Fibroblast of mammary gland (primary cell): ENCODE results near the gene NCOA3.
"Not testable (repeated sequence)": the region's sequence is repeated elsewhere in the genome, so short reads cannot be mapped to it uniquely, and the experiment has no call there.

ENCODE experiments used
- DNase-seq: peaks from one replicate; pipeline ENCODE4 v3.0.0-alpha.2; 2010; ENCODE audit warnings: low read depth
- H3K4me3 ChIP-seq: 2 replicates; pipeline ENCODE4 v1.5.1; 2011; ENCODE audit warnings: low read depth, mild to moderate bottlenecking, low read length, moderate library complexity; ENCODE audit not compliant: control insufficient read depth
- TF ChIP-seq, protein P1 (sequence below): conservative IDR thresholded peaks from 2 replicates; pipeline ENCODE4 v1.5.1; 2011; ENCODE audit warnings: low read depth, low read length, inconsistent platforms; ENCODE audit not compliant: control insufficient read depth, insufficient read depth

The NCOA3 gene

DNA sequence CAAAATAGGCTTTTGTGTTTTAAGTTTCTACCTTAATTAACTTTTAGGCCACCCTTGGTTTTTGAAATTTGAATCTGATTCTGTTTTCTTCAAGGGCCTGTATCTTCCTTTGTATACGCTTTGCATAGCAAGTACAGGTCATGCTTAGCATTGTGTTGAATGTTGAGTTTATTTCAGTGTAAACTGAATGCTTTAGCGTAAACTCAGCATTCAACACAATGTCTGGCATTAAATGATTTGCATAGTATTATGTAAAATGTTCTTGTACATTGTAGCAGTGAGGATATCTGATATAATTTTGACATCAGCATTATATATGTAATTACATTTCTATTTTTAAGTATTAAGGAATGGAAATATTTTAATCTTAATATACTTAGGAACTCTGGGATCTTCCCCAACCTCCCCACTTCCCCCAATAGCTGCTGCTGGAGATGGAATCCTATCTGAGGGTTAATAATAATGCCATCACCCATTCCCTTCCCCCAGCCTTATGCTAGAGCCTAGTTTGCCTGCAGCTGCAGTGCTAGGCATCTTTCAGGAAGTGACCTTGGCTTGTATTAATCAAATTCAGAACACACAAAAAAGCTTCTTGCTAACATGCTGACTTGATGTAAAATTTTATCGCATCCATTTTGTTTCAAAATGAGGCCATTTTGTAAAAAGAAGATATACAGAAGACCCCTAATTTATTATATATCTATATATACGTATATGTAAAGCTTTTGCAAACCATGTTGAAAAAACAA, 73.1 kb downstream of the NCOA3 start:
- peak; percentile 45 for DNase-seq
- H3K4me3 ChIP-seq, result no peak overlapping the region
- TF ChIP-seq, protein P1, sequence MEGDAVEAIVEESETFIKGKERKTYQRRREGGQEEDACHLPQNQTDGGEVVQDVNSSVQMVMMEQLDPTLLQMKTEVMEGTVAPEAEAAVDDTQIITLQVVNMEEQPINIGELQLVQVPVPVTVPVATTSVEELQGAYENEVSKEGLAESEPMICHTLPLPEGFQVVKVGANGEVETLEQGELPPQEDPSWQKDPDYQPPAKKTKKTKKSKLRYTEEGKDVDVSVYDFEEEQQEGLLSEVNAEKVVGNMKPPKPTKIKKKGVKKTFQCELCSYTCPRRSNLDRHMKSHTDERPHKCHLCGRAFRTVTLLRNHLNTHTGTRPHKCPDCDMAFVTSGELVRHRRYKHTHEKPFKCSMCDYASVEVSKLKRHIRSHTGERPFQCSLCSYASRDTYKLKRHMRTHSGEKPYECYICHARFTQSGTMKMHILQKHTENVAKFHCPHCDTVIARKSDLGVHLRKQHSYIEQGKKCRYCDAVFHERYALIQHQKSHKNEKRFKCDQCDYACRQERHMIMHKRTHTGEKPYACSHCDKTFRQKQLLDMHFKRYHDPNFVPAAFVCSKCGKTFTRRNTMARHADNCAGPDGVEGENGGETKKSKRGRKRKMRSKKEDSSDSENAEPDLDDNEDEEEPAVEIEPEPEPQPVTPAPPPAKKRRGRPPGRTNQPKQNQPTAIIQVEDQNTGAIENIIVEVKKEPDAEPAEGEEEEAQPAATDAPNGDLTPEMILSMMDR, result no peak

GRCh38 chr20:47576516-47577033, 74.9 kb downstream of the NCOA3 start:
- H3K4me3 ChIP-seq, result no peak overlapping the region
- TF ChIP-seq, protein P1, result no peak
- peak; percentile 85 for DNase-seq

GRCh38 chr20:47577314-47577713, 75.6 kb downstream of the NCOA3 start:
- TF ChIP-seq, protein P1, result no peak
- no peak for DNase-seq
- H3K4me3 ChIP-seq, result no peak overlapping the region

DNA sequence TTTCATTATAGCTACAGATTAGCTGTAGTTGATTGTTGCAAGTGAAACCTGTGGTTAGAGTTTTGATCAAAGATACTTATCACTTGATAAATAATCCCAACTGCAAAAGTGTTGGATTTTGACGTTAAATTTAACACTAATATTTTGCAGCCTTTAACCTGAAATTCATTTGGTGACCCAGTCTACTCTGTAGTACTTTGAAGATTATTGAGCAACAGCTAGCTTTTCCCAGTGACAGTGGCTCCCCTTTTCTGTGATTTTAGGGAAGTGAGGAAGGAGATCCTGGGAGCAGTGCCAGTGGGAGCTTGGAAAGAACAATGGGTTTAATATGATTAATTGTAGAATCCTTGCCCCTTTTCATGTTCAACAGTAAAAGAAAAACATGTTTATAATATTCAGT, 76.9 kb downstream of the NCOA3 start:
- peak; percentile 19 for DNase-seq
- TF ChIP-seq, protein P1, result no peak
- H3K4me3 ChIP-seq, result no peak overlapping the region

DNA sequence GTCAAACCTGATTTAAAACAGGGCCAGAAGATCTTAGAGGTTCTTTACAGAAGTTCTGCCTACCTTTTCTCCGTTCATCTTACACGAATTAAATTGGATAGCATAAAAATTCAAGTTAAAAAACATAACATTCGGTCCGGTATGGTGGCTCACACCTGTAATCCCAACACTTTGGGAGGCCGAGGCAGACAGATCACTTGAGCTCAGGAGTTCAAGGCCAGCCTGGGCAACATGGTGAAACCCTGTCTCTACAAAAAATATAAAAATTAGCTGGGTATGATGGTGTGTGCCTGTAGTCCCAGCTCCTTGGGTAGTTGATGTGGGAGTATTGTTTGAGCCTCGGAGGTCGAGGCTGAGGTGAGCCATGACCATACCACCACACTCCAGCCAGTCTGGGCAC, 79.0 kb downstream of the NCOA3 start:
- not testable (repeated sequence) for H3K4me3 ChIP-seq, DNase-seq

DNA sequence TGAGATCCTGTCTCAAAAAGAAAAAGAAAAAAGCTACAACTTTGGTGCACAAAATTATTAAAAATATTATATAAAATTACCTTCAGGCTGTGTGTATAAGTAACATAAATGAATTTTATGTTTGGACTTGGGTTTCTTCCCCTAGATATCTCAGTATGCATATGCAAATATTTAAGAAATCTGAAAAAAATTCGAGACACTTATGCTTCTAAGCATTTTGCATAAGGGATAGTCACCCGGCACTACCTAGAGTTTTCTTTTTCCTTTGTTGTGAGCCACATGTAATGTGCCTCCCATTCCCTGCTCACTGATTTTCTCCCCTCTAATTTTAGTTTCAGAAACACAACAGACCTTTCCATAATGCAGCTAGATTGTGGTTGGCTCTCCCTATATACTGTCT, 79.4 kb downstream of the NCOA3 start:
- DNase-seq, result no peak
- H3K4me3 ChIP-seq, result no peak overlapping the region
- TF ChIP-seq, protein P1, result no peak

GRCh38 chr20:47583551-47583950, 81.9 kb downstream of the NCOA3 start:
- H3K4me3 ChIP-seq, result no peak overlapping the region
- no peak for DNase-seq
- TF ChIP-seq, protein P1, result no peak
